GM12875 (cell line): ENCODE data around the gene TRIM65.

Source experiments
- H3K4me3 ChIP-seq: one replicate; pipeline ENCODE4 v1.5.1; 2011; ENCODE audit warnings: low read depth, low read length, control low read depth
- TF ChIP-seq, protein P1 (sequence below): IDR thresholded peaks from 2 replicates; pipeline ENCODE4 v1.5.1; 2011; ENCODE audit warnings: low read depth, mild to moderate bottlenecking, control low read depth, inconsistent platforms, low read length, moderate library complexity, borderline replicate concordance; ENCODE audit not compliant: insufficient read depth

TRIM65 gene

DNA sequence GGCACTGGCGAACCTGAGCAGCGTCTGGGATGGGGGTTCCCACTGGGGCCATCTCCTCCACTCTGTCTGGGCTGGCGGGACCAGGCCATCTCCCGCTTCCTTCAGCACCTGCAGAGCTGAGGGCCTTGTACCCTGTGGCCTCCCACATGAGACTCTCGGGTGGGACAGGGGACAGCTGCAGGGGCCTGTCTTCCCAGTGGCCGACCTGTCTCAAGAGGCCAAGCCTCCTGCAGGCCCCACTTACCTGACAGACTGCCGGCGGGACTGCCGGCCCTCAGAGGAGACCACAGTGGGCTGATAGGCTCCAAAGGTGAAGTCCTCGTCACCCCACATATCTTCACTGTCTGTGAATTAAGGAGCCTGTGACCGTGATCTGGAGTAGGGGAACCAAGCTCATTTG lies 28.4 kb upstream of the TRIM65 start:
- no peak overlapping the region for H3K4me3 ChIP-seq
- TF ChIP-seq, protein P1, sequence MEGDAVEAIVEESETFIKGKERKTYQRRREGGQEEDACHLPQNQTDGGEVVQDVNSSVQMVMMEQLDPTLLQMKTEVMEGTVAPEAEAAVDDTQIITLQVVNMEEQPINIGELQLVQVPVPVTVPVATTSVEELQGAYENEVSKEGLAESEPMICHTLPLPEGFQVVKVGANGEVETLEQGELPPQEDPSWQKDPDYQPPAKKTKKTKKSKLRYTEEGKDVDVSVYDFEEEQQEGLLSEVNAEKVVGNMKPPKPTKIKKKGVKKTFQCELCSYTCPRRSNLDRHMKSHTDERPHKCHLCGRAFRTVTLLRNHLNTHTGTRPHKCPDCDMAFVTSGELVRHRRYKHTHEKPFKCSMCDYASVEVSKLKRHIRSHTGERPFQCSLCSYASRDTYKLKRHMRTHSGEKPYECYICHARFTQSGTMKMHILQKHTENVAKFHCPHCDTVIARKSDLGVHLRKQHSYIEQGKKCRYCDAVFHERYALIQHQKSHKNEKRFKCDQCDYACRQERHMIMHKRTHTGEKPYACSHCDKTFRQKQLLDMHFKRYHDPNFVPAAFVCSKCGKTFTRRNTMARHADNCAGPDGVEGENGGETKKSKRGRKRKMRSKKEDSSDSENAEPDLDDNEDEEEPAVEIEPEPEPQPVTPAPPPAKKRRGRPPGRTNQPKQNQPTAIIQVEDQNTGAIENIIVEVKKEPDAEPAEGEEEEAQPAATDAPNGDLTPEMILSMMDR: no peak

DNA sequence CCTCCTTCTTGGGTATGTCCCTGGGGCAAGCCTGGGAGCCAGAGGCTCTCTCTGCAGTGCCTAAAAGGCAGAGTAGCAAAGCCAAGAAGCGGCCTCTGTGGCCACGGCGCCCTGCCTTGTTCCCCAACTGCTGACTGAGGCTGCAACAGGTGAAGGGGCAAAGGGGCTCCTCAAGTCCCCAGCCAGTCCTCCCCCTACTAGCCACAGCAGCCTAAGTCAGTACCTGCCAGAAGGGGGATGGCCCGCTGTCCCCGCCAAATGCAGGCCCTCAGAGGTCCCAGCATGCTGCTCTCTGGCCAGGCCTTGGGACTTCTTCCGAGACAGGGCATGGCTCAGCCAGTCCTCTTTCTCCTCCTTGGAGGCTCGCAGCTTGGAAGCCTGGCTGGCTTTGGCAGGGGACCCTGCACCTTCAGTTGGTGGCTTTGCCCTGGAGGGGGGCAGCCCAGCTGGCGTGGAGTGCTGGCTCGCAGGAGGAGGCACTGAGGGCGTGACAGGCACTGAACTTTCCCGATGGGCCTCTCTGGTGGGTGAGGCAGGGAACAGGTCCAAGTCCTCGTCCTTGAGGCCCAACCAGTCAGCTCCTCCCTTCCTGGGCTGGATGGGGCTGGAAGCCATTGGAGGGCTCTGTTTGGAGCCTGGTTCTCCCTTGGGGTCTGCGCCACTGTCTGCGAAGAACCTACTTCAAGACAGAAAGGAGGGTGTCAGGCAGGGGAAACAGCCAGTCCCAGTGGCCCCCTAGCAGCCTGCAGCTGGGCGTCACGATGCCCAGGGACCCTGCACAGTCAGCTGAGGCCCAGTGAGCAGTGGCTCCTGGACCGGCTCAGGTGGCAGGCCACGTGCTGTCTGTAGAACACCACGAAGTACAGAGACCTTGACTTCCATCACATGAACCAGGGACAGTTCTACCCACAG lies 26.5 kb upstream of the TRIM65 start:
- H3K4me3 ChIP-seq: no peak overlapping the region
- TF ChIP-seq, protein P1: no peak

- H3K4me3 ChIP-seq: no peak overlapping the region
- TF ChIP-seq, protein P1: no peak
Measured at GRCh38 chr17:75922173-75922961, 25.6 kb upstream of the TRIM65 start.

GRCh38 chr17:75921596-75921995 lies 24.8 kb upstream of the TRIM65 start:
- TF ChIP-seq, protein P1: no peak
- H3K4me3 ChIP-seq: no peak overlapping the region

DNA sequence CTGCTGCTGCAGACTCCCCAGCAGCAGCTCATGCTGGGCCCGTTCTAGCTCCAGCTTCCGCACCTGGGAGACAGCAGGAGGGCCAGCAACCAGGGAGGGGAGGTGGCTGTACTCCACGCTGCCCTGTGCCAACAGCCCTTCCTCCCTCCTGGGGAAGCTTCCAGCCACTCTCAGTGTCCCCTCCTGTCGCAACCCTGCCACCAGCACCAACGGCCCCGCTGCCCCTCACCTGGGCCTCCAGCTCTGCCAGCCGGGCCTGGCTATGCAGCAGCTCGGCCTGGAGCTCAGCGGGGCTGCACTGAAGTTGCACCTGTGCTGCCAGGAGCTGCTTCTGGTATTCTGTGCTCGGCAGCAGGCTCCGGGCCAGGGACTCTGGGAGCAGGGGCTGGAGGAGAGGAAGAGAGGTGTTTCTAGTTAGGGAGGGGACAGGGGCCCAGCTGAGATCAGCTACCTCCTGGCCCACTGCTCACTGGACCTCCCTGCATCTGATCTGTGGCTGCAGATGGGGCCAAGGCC lies 23.4 kb upstream of the TRIM65 start:
- TF ChIP-seq, protein P1: no peak

DNA sequence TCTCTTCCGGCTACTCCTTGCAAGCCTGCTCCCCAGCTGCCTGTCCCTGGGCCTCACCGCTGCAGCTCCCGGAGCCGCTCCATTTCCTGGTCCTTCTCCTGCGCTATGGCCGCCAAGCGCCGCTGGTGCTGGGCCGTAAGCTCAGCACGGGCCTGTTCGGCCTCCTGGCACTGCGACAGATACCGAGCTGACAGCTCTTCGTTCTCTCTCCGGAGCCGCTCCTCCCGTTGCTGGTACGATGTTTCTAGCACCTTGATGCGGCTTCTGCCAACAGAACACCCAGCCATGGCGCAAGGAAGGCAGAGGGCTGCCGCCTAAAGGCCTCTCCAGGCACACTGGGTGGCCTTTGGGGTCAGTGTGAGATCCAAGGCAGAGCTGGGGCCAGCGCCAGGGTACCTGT lies 22.9 kb upstream of the TRIM65 start:
- H3K4me3 ChIP-seq: no peak overlapping the region
- TF ChIP-seq, protein P1: no peak

More for the DNA sequence above, 23.4 kb upstream of the TRIM65 start:
- no peak overlapping the region for H3K4me3 ChIP-seq
